Left lobe of liver (tissue), 2 donors: ENCODE results near the gene EEFSEC. TPM values are rescaled to one million over a fixed set of nuclear protein-coding genes. Genes with fewer than 3 reads are reported as not detected.

Source experiments
- ATAC-seq: fragments of 200-7000 bp; cut with Tn5 transposase; one replicate; pipeline ENCODE4 v1.9.1; 2020; ENCODE audit warnings: mild to moderate bottlenecking, moderate library complexity
- DNase-seq: peaks from one replicate; pipeline ENCODE4 v3.0.0-alpha.2; 2020; ENCODE audit warnings: low spot score
- total RNA-seq: library from RNA; stranded (reverse); gene quantifications from one replicate; pipeline ENCODE4 v1.2.1, GENCODE V29; 2021
- donor health status: DM: no; HTN: no; CAD: no; lungs with moderate emphysema.
- donor health status: DM: no; HTN: yes; CAD: no.

The EEFSEC gene
- total RNA-seq, 1 donor from 2014 or later: 12.8 TPM

DNA sequence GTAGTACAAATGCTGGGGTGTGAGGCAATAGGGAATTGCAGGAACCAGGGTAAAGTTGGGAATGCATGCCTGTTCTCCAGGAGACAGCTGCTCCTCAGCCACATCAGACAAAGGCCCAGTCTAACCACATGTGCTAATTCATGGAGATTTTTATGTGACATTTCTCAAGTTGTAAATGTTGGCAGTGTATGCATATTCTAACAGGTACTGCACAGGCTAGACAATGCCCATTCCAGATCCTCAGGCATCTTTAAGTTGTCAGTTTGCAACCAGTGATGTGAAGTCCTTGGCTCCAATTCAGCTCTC, 84.9 kb downstream of the EEFSEC start:
- no peak for DNase-seq
- ATAC-seq: peak; percentile 25

DNA sequence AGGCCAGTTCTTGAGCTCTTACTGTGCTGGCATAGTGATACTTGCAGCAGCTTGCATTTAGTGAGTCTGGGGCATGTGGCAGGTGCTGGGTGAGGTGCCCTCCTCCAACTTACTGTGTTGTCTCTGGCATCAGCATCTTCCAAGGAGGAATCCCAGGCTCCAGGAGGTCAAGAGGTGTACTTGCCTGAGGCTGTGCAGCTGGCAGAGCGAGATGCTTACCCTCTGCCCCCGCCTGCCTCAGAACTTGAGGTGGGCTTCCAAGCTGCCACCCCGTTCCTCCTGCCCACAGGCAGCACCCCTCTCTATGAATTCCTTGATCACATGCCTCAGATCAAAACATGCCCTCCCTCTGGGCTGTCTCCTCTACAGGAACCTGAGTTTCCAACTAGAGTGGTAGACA, 86.0 kb downstream of the EEFSEC start:
- DNase-seq: no peak

DNA sequence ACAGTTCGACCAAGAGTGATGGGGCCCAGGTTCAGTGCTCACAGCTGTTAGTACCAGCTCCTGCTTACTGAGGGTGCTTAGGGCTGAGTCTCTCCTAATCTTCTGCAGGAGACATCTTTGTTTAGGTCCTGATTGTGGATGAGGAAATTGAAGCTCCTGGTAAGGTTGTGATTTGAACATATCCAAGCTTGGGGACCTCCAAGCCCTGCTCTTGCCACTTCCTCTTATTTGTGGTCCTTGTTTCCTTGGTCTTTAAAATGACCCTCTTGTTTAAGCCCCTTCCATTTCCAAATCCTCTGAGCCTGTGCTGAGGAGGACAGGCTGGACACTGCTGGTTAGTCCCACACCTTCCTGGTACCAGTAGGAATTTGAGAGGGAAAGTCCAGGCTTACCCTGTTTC, 87.0 kb downstream of the EEFSEC start:
- ATAC-seq (no peak), DNase-seq (no peak)

More for the DNA sequence above, 86.0 kb downstream of the EEFSEC start:
- no peak for ATAC-seq

DNA sequence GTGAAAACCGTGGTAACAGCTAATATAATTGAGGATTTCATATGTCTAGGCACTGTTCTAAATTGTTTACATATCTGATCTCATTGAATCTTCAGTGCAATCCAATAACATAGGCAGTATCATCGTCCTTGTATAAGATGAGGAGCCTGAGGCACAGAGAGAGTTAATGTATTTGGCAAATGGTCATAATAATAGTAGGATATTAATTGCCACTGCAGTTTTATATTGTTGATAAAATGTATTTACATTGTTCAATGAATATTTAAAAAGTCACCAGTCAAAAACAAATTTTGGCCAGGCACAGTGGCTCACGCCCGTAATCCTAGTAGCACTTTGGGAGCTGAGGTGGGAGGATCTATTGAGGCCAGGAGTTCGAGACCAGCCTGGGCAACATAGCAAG, 88.5 kb downstream of the EEFSEC start:
- DNase-seq: no peak
- no peak for ATAC-seq

DNA sequence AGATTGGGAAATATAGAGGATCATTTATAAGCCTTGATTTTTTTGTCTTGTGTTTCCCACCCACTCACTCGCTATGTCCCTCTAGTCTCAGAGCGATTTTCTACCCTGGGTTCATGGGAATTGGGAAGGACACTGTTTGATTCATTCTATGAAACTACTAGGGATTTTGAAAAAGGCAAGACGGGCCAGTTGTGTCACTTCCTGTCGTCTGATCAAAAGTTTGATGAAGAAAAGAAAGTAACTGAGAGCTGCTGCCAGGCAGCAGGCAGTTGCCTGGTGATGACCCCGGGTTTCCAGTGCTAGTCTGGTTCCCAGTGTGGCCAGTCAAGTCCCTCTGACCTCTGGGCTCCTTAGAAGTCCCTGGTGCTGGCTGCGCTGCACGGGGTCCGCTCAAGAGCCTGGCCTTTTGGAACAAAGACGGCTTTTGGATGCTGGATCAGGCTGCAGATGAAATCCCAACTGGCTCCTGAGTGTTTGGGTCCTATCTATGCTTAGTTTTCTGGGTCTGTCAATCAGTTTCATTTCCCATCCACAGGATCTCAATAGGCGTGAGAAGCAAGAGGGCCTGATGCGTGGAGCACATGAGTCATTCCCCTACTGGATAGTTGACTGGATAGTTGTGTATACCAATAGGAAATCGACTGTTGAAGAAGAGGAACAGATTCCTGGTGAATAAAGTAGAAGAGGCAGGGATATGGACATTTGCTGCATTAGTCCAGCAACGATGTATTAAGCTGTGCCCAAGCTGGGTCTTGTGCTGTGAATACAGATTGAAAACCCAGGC, 89.7 kb downstream of the EEFSEC start:
- DNase-seq (no peak), ATAC-seq (no peak)

DNA sequence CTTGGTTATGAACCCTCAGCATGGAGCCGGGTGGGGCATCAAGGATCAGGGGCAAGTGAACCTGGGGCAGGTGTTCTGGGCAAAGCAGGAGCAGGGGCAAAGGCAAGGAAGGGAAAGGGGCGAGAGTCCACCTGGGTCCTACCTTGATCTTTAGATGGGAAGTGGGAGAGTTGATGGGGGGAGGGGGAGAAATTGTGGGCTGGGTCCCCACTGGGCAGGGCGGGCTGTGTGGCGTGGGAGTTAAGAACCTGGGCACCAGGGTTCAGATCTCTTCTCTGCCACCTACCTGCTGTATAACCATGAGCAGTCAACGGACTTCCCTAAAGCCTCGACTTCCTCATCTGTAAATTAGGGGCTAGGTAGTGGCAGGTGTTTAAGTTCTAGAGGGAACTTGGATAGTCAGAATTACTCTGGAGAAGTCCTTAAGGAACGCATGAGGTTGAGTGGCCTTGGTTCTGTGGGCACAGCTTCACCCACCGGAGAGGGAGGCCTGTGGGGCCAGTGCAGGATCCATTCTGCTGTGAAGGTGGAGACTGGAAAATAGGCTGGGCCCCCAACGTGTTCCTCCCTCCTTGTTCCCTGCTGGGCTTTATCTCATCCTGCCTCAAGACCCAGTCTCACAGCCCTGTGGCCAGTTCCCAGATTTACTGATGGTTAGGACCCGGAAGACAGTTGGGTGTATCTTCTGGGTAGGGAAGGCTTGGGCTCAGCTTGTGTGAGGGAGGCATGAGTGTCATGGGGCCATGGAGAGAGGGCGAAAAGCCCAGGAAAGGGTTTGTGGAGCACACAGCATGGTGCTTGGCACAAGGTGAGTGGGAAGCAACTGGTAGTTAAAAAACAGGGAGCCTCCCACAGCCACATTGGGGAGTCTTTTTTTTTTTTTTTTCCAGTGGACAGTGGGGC, 90.6 kb downstream of the EEFSEC start:
- DNase-seq (no peak), ATAC-seq (no peak)

DNA sequence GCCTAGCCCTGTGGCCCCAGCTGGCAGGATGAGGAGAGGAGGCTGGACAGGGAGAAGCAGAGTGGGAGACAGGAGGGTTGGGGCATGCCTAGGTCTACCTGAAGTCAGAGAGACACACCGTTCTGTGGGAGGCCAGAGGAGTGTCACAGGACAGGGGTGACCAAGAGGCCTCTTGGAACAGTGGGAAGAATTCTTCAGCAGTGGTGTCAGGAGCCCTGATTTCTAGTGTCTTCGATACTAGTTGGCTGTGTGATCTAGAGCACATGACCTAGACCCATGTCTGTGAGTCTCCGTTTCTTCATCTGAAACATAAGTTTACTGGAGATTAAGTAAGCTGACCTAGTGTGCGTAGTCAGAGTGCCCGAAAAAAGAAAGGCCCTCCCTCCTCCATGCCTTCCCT, 92.2 kb downstream of the EEFSEC start:
- no peak for ATAC-seq

DNA sequence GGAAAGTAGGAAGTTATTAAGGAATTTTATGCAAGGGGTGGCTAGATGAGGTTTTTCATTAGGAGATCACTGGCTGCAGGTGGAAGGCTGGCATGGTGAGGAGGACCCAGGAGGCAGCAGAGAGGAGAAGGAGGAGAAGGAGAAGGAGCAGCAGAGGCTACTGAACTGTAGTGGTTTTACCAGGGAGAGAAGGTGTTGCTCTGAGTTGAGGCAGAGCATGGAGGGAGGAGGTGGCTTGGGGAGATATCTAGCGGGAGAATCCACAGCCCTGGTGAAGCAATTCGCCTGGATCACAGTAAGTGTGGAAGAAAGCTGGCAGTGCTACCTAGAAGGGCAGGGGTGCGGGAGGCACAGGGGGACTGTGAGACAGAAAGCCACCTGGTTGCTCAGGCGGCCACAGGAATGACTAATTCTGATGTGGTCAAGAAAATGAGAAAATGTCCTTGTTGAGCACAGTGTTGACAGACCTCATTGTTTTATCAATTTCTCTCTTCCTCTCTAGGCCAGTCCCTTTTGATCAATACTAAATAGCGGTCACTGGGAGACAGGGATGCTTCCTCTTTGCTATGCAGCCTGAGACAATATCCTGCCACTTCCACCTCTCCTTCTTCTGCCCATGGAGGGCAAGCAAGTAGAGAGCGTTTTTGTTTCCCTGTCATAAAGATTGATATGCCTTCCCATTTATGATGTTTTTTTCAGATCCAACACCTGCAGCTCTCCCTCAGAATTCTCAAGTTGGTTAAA, 94.6 kb downstream of the EEFSEC start:
- DNase-seq (no peak), ATAC-seq (no peak)

More for the DNA sequence above, 92.2 kb downstream of the EEFSEC start:
- no peak for DNase-seq

DNA sequence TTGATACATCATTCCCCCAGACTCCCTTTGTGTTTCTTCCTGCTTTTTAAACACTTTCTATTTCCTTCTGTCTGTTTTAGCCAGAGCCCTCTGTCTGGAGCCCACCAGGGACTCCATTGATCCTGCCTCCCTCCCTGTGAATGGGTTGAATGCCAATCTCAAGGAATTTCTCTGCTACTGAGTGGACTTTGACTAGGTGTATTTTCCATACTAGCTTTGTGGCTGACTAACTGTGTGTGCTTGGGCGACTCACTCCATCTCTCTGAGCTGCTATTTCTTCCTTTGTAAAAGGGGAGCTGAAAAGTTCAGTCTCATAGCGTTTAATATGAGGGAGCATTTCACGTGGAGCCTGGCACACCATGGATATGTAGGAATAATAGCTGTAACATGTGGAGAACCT, 98.8 kb downstream of the EEFSEC start:
- DNase-seq (no peak), ATAC-seq (no peak)

DNA sequence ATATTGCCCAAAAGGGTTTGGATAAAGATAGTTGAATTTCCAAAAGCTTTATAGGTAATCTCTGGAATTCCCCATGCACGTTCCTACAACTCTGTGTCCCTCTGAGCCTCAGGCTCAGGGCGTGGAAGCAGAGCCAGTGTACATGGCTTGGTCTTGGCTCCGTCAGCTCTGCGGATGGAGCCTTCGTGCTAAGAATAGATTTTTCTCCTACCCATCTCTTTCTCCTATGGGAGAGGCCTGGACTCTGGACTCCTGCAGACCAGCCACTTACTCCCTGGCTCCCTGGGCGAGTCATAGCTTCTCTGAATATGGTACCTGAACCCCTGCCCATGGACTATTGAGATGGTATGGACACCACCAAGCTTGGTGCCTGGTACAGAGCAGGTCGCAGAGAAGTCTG, 99.9 kb downstream of the EEFSEC start:
- ATAC-seq: no peak
- no peak for DNase-seq

DNA sequence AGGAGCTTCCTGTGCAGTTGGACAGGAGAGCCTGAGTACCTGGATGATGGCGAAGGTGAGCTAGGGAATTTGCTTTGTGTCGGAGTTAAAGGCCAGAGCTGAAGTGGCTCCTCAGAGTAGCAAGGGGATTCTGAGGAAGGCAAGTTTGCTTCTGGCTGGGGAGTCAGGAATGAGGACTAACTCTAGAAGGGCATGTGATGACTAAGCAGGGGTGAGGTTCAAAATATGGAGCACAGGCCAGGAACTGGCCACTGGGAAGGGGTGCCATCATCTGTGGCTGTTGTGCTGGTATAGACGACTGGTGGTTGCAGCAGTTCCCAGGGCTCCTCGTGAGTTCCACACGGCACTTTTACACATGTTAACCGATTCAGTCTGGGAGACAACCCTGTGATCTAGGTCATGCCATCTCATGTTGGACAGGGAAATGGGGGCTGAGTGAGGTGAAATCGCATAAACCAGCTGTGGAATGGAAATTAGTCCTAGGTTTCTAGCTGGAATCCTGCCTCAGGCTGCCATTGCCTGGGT, 100.8 kb downstream of the EEFSEC start:
- DNase-seq: no peak
- no peak for ATAC-seq

DNA sequence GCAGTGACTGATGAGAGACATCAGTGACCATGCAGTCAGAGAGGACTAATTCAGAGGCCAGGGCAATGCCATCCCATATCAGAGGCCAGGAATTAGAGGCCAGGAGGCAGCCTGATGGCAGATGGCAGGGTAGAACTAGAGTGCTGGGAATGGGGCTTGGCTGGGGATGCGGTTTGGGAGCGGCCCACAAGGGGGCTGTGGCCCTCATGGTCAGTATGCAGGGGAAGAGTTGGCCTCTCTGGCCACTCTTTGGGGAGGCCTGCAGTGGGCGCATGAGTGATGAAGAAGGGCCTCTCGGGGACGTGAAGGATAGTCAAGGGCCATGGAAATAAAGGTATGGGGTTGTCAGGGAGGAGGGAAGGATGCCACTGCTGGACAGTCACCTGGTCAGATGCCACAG, 101.7 kb downstream of the EEFSEC start:
- no peak for DNase-seq
- no peak for ATAC-seq

DNA sequence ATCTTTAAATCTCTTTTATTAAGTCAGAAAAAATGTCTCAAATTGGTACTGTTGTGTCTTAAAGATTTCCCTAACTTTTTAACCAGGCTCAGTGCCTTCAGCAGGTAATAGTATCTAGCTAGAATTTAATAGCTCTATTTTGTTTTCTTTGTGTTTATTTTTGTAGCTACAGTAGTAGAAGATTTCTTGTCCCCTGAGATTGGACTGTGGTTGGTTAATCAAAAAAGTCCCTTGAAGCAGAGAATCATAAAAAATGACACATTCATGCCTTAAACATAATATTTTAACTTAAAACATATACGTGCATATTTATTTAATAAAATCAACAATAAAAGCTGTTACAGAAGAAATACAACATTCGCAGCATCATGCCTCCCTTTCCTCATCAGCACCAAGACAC, 102.8 kb downstream of the EEFSEC start:
- DNase-seq (no peak), ATAC-seq (no peak)

DNA sequence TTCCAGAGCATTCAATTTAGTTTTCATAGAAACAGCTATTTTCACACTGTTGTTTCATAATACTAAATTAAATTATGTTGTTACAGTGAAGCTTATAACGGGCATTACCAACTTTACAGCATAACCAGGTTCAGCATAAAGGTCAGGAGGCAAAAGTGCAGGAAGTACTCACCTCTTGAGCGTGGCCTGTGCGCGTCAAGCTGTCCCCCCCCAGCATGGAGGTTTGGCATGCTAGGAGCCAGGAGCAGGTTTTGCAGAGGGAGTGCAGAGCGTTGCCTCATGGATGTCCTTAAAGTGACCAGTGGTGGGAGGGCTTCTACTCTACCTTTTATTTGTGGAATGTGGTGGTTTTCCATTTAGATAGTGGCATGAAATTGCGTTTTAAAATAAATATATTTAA, 104.4 kb downstream of the EEFSEC start:
- DNase-seq: no peak
- no peak for ATAC-seq

DNA sequence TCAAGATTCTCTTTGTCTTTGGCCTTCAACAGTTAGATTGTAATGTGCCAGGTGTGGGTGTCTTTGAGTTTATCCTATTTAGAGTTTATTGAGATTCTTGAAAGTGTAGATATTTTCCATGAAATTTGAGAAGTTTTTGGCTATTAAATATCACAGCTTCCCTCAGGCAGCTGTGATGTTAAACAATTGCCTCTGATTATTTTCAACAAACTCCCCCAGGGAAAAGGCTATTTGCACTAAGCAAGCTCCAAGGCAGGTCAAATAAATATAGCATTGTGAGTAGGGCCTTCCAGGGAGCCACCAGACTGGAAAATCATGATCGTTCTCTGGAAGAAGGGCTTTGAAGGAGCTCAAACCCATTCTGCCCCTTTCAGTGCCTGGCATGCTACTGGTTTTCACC, 107.0 kb downstream of the EEFSEC start:
- DNase-seq (no peak), ATAC-seq (no peak)

DNA sequence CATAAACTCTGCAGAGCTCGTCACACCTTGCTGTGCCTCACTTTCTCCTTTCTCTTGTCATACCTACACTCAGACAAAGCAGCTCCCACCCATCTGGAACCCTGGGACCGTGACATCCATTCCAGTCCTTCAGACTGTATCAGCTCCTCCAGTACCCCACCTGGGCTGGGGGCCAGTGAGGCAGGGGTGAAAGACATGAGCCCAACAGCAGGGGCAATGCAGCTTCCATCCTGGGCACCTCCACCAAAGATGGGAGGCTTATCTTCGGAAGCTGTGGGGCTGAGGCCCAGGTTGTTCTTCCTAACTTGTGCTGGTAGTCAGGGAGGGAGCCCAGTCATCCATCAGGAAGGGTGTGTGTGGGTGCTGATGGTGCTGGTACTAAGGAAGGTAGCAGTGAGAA, 109.2 kb downstream of the EEFSEC start:
- ATAC-seq (no peak), DNase-seq (peak; percentile 29)

DNA sequence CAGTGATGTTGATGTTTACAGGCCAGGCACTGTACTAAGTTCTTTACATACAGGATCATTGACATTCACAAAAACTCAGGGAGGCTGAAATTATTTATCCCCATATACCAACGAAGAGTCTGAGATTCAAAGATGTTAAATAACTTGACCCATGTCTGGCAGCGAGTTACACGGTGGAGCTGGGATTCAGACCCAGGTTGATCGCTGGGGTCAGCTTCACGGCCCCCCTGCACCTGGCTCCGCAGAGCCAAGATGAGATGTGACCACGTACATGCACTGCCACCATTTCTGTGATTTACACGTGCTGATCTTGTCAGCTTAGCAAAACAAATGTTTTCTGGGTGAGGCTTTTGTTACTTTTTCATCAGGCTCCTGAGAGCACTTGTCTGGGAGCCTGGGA, 109.8 kb downstream of the EEFSEC start:
- no peak for ATAC-seq
- DNase-seq: no peak

DNA sequence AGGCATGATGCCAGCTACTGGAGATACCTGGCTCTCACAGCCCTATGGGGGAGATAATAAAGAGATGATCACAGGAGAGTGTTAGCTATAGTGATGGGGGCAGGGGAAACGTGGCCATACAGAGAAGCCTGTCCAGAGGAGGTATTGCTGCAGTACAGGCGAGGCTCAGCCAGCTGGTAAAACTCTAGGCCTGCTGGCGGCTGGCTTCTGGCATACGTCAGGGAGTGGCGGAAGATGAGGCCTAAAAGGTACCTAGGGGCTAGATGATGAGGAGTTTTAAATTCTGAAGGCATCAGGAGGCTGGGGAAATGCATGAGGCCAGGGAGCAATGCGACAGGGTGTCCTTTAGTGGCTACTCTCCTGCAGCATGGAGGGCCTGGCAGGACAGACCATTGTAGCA, 110.7 kb downstream of the EEFSEC start:
- DNase-seq: no peak
- ATAC-seq: no peak

DNA sequence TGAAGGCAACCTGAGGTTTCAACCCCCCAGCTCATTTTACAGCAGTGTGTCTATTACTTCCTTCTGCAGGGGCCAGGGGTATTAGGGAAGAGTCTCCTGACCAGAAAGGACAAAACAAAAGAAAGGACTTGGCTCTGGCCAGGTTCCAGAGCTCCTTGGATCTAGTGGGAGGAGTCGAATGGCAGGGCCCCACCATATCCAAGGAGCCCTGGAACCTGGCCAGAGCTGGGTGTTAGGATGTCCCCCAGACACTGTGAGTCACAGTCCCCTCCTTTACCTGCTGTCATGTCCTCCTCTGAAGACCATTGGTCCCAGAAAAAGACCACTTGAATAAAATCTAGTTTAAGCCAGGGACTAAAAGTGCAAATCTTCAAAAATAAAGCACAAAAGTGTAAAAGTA, 113.2 kb downstream of the EEFSEC start:
- DNase-seq: no peak
- no peak for ATAC-seq

DNA sequence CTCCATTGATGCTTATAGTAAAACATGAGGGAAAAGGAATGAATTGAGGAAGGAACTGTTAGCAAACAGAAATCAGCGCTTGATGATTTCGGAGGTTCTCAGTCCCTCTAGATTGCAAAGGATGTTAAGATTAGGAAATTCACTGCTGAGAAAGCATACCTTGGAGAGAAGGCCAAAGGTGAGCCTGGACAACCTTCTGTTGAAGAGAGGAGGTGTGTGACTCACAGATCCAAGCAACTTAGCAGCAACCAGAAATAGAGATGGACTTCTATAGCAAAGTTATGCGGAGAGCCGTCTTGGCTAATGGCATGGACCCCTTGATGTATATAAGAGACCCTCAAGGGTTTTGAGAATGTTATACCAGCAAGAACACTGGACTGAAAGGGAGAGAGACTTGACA, 114.3 kb downstream of the EEFSEC start:
- no peak for DNase-seq
- ATAC-seq: no peak

DNA sequence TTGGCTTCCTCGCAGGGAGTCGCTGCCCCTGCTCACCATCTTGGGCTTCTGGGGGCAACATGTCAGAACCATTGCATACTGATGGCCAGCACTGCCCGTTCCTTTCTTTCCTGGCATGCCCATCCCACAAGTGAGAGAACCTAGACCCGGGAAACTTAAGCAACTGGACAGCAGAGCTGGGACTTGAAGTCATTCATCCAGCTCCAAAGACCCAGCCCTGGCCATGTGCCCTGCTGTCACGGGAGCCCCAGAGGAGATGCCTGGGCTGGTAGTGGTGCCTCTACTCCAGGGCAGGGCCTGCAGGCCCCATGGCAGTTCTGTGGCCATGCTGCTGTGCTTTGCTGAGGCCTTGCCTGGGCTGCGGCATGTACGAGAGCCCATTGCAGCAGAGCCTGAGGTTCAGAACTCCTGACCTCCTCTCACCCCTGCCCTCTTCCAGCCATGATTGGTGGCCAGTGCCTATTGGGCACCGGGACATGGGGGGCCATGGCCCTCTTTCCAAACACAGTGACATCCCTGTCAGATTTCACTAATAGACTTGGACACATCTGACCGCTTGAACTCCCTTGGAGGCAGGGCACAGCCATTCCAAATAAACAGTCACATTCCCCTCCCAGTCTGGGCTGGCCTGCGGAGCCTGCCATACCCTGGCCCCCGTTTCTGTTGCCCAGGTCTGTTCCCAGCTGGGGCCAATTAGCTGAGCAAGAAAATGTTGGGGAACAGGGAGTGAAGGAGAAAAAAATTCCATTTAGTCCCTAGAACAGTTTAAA, 115.9 kb downstream of the EEFSEC start:
- ATAC-seq (no peak), DNase-seq (no peak)
